Endodermal cell (in vitro differentiated cells): ENCODE results near the gene NCR3LG1. TPM values are rescaled to one million over a fixed set of nuclear protein-coding genes. Genes with fewer than 3 reads are reported as not detected.

Experiments used
- DNase-seq: peaks from one replicate; pipeline ENCODE4 v3.0.0-alpha.2; 2017
- H3K27ac ChIP-seq: 2 replicates; pipeline ENCODE4 v1.5.1; 2013; ENCODE audit warnings: mild to moderate bottlenecking, low read depth, low read length, moderate library complexity
- H3K27me3 ChIP-seq: 2 replicates; pipeline ENCODE4 v1.6.1; 2013; ENCODE audit warnings: mild to moderate bottlenecking, low read length, moderate library complexity; ENCODE audit not compliant: insufficient read depth, control insufficient read depth, poor library complexity, severe bottlenecking
- H3K36me3 ChIP-seq: 2 replicates; pipeline ENCODE4 v1.7.0; 2013; ENCODE audit warnings: mild to moderate bottlenecking, low read length, moderate library complexity; ENCODE audit not compliant: control insufficient read depth, insufficient read depth
- H3K4me1 ChIP-seq: one replicate; pipeline ENCODE4 v1.7.0; 2013; ENCODE audit warnings: low read length; ENCODE audit not compliant: control insufficient read depth, insufficient read depth
- H3K4me3 ChIP-seq: 2 replicates; pipeline ENCODE4 v1.5.1; 2013; ENCODE audit warnings: mild to moderate bottlenecking, low read length, moderate library complexity
- H3K9ac ChIP-seq: 2 replicates; pipeline ENCODE4 v1.6.1; 2013; ENCODE audit warnings: mild to moderate bottlenecking, low read length, moderate library complexity; ENCODE audit not compliant: poor library complexity, severe bottlenecking; ENCODE audit errors: extremely low read depth
- H3K9me3 ChIP-seq: 2 replicates; pipeline ENCODE4 v1.6.1; 2013; ENCODE audit warnings: mild to moderate bottlenecking, low read length, moderate library complexity; ENCODE audit not compliant: control insufficient read depth
- H3K27ac Mint-ChIP-seq: 2 replicates; pipeline ENCODE4 v1.8.0; 2020; ENCODE audit warnings: mixed read lengths
- H3K27me3 Mint-ChIP-seq: 2 replicates; pipeline ENCODE4 v1.8.0; 2021; ENCODE audit warnings: mild to moderate bottlenecking, mixed read lengths; ENCODE audit not compliant: insufficient read depth
- H3K36me3 Mint-ChIP-seq: 2 replicates; pipeline ENCODE4 v1.8.0; 2020; ENCODE audit warnings: low read depth, mixed read lengths
- H3K4me1 Mint-ChIP-seq: 2 replicates; pipeline ENCODE4 v1.8.0; 2020; ENCODE audit warnings: mixed read lengths
- H3K4me3 Mint-ChIP-seq: 2 replicates; pipeline ENCODE4 v1.8.0; 2020; ENCODE audit warnings: mild to moderate bottlenecking, moderate library complexity, mixed read lengths
- H3K9me3 Mint-ChIP-seq: 2 replicates; pipeline ENCODE4 v1.8.0; 2020; ENCODE audit warnings: mild to moderate bottlenecking, mixed read lengths
- WGBS, 2 experiments: methylation state at CpG; one replicate each; pipeline versions ENCODE4 v1.1.5 to v1.1.7; 2013; ENCODE audit warnings: missing lambda C conversion rate in 2 of 2, mixed read lengths in 1 of 2; ENCODE audit not compliant: insufficient coverage in 1 of 2, insufficient read length in 1 of 2; 5-methylcytosine and 5-hydroxymethylcytosine counted together
- total RNA-seq, 2 donors: library from RNA; stranded (reverse); fragmentation: NEBNext Ultra II Directional in 1 of 2; extraction: Animal tissue kit (Norgen Biotek cat#: 25700) in 1 of 2; gene quantifications; 2 replicates in 1 of 2; 3 replicates in 1 of 2; pipeline ENCODE4 v1.2.1, GENCODE V29; 2021
- TF ChIP-seq, protein P1 (sequence below): fragments of 200-600 bp; sonication (generic); conservative IDR thresholded peaks from 2 replicates; pipeline ENCODE4 v1.5.0; 2021; ENCODE audit warnings: antibody characterized with exemption, mild to moderate bottlenecking

Gene NCR3LG1
- total RNA-seq, 2 donors from 2014 or later: 0.31 to 0.62 TPM

DNA sequence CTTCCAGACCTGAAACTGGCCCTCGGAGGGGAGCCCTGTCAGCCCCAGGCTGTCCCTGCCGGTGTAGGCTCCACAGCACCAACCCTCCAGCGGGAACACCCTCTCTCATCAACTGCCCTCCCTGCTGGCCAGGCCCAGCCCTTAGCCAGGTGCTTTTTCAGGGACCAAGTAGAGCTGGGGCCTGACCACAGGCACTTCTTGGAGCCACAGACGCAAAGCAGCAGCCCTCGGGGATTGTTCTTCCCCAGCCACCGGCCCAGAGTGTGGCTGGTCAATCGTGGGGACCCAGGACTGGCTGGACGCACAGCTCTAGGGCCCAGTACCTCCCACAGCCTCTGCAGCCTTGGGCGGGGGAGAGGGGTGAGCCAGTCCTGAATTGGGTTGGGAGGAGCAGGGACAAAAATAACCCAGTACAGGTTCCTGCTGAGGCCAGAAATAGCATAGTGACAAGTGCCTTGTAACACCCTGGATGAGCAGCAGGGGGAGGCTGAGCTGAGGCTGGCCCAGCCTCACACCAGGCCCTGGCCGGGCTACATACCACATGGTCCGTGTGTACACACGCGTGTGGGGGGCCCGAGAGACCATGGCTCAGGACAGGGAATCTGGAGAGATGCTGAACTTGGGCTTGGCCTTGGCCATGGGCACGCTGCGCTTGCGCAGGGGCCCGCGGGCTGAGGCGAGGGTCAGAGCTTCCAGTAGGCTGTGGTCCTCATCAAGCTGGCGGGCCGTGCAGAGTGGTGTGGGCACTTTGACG is 34.9 kb downstream of the NCR3LG1 start:
- Mint-ChIP-seq H3K36me3 (no peaks in the 10 kb centered on the region), H3K27ac (no peak overlapping the region), H3K27me3 (peaks cover 33% of the 10 kb centered on the region), H3K4me1 (no peaks in the 10 kb centered on the region), H3K4me3 (no peak overlapping the region), H3K9me3 (no peaks in the 10 kb centered on the region)
- WGBS, 2 experiments: 65 to 84% methylated on average over 9 to 23 of the region's 23 CpGs
- DNase-seq: peak; percentile 89
- Histone ChIP-seq H3K36me3 (no peaks in the 10 kb centered on the region), H3K9ac (no peak overlapping the region), H3K27ac (no peak overlapping the region), H3K9me3 (no peaks in the 10 kb centered on the region), H3K27me3 (peaks cover 28% of the 10 kb centered on the region), H3K4me3 (no peak overlapping the region), H3K4me1 (no peaks in the 10 kb centered on the region)
- TF ChIP-seq, protein P1, sequence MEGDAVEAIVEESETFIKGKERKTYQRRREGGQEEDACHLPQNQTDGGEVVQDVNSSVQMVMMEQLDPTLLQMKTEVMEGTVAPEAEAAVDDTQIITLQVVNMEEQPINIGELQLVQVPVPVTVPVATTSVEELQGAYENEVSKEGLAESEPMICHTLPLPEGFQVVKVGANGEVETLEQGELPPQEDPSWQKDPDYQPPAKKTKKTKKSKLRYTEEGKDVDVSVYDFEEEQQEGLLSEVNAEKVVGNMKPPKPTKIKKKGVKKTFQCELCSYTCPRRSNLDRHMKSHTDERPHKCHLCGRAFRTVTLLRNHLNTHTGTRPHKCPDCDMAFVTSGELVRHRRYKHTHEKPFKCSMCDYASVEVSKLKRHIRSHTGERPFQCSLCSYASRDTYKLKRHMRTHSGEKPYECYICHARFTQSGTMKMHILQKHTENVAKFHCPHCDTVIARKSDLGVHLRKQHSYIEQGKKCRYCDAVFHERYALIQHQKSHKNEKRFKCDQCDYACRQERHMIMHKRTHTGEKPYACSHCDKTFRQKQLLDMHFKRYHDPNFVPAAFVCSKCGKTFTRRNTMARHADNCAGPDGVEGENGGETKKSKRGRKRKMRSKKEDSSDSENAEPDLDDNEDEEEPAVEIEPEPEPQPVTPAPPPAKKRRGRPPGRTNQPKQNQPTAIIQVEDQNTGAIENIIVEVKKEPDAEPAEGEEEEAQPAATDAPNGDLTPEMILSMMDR: peak; percentile 81

DNA sequence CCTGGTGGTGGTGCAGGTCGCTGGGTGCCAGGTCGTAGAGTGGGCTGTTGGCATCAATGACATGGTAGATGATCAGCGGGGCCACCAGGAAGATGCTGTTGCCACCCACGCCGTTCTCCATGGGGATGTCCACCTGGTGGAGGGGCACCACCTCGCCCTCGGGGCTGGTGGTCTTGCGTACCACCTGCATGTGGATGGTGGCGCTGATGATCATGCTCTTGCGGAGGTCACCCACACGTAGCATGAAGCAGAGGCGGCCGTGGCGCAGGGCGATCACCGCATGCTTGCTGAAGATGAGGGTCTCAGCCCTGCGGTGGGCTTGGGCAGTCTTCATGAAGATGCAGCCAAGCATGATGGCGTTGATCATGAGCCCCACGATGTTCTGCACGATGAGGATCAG is 35.7 kb downstream of the NCR3LG1 start:
- TF ChIP-seq, protein P1: no peak
- Mint-ChIP-seq H3K27me3 (peaks cover 39% of the 10 kb centered on the region), H3K4me1 (no peaks in the 10 kb centered on the region), H3K36me3 (no peaks in the 10 kb centered on the region), H3K9me3 (no peaks in the 10 kb centered on the region), H3K4me3 (peak overlapping the region; percentile 20), H3K27ac (no peak overlapping the region)
- WGBS, 2 experiments: 95 to 97% methylated on average over 14 to 20 of the region's 20 CpGs
- Histone ChIP-seq H3K36me3 (no peaks in the 10 kb centered on the region), H3K4me3 (no peak overlapping the region), H3K4me1 (no peaks in the 10 kb centered on the region), H3K9ac (no peak overlapping the region), H3K27me3 (peaks cover 34% of the 10 kb centered on the region), H3K27ac (no peak overlapping the region), H3K9me3 (no peaks in the 10 kb centered on the region)
- no peak for DNase-seq

DNA sequence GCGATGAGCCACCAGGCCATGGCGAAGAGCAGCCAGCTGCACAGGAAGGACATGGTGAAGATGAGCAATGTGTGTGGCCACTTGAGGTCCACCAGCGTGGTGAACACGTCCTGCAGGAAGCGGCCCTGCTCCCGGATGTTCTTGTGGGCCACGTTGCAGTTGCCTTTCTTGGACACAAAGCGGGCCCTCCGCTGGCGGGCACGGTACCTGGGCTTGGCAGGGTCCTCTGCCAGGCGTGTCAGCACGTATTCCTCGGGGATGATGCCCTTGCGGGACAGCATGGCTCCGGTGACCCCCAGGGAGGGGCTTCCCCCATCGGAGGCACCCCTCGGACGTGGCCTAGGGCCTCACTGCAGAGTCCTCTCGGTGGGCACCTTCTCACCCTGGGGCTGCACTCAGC is 36.2 kb downstream of the NCR3LG1 start:
- Mint-ChIP-seq H3K9me3 (no peaks in the 10 kb centered on the region), H3K27ac (no peak overlapping the region)
- 95 to 96% methylated on average over 14 to 20 of the region's 20 CpGs for WGBS, 2 experiments

More for the DNA sequence above, 36.2 kb downstream of the NCR3LG1 start:
- Mint-ChIP-seq H3K27me3 (peaks cover 39% of the 10 kb centered on the region), H3K4me3 (peak overlapping the region; percentile 20), H3K36me3 (no peaks in the 10 kb centered on the region), H3K4me1 (no peaks in the 10 kb centered on the region)
- no peak overlapping the region for H3K9ac ChIP-seq
- H3K4me1 ChIP-seq: no peaks in the 10 kb centered on the region
- H3K9me3 ChIP-seq: no peaks in the 10 kb centered on the region
- no peak for DNase-seq
- H3K27ac ChIP-seq: no peak overlapping the region
- no peak overlapping the region for H3K4me3 ChIP-seq
- H3K36me3 ChIP-seq: no peaks in the 10 kb centered on the region
- TF ChIP-seq, protein P1: no peak
- peaks cover 34% of the 10 kb centered on the region for H3K27me3 ChIP-seq
